WERI-Rb-1 (cell line): ENCODE data around the gene ATP8B4.

Experiments used
- DNase-seq: peaks from one replicate; pipeline ENCODE4 v3.0.0-alpha.2; 2020
- H3K27ac ChIP-seq: fragments of 250-450 bp; sonication (Bioruptor Pico); 2 replicates; pipeline ENCODE4 v1.5.1; 2020; ENCODE audit warnings: mild to moderate bottlenecking, moderate library complexity
- H3K27me3 ChIP-seq: fragments of 250-450 bp; sonication (Bioruptor Pico); 2 replicates; pipeline ENCODE4 v1.5.1; 2021; ENCODE audit warnings: mild to moderate bottlenecking, low read depth, moderate library complexity; ENCODE audit not compliant: insufficient read depth, severe bottlenecking
- H3K36me3 ChIP-seq: fragments of 250-450 bp; sonication (Bioruptor Pico); 2 replicates; pipeline ENCODE4 v1.5.1; 2020; ENCODE audit warnings: mild to moderate bottlenecking, moderate library complexity
- H3K4me3 ChIP-seq: 2 replicates; pipeline ENCODE4 v1.5.1; 2011; ENCODE audit warnings: low read depth, mild to moderate bottlenecking, control low read depth, low read length
- H3K9me3 ChIP-seq: fragments of 250-450 bp; sonication (Bioruptor Pico); 2 replicates; pipeline ENCODE4 v1.5.1; 2021; ENCODE audit warnings: mild to moderate bottlenecking, moderate library complexity; ENCODE audit not compliant: severe bottlenecking
- TF ChIP-seq, protein P1 (sequence below): IDR thresholded peaks from 2 replicates; pipeline ENCODE4 v1.5.1; 2011; ENCODE audit warnings: low read depth, mild to moderate bottlenecking, control low read depth, inconsistent platforms, low read length

ATP8B4 gene

DNA sequence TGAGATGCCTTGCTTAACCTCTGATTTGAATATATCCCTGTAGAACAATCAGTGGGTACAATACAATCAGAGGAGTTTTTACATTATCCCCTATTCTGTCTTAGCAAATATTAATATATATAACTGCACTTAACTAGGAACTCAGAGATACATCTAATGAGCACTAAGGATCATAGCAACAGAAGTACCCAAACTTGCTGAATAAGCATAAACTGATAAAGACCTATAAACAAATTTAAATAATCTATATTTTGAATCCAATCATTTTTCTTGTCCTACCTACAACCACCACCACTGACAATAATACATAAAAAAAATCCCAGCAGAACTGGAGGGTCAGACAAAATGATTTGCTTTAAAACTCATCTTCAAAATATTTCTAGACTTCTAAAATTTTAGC lies 106.2 kb downstream of the ATP8B4 start:
- Histone ChIP-seq H3K9me3 (no peaks in the 10 kb centered on the region), H3K27ac (no peak overlapping the region), H3K4me3 (no peak overlapping the region), H3K27me3 (no peaks in the 10 kb centered on the region), H3K36me3 (no peaks in the 10 kb centered on the region)
- TF ChIP-seq, protein P1, sequence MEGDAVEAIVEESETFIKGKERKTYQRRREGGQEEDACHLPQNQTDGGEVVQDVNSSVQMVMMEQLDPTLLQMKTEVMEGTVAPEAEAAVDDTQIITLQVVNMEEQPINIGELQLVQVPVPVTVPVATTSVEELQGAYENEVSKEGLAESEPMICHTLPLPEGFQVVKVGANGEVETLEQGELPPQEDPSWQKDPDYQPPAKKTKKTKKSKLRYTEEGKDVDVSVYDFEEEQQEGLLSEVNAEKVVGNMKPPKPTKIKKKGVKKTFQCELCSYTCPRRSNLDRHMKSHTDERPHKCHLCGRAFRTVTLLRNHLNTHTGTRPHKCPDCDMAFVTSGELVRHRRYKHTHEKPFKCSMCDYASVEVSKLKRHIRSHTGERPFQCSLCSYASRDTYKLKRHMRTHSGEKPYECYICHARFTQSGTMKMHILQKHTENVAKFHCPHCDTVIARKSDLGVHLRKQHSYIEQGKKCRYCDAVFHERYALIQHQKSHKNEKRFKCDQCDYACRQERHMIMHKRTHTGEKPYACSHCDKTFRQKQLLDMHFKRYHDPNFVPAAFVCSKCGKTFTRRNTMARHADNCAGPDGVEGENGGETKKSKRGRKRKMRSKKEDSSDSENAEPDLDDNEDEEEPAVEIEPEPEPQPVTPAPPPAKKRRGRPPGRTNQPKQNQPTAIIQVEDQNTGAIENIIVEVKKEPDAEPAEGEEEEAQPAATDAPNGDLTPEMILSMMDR, result no peak
- DNase-seq, result no peak

DNA sequence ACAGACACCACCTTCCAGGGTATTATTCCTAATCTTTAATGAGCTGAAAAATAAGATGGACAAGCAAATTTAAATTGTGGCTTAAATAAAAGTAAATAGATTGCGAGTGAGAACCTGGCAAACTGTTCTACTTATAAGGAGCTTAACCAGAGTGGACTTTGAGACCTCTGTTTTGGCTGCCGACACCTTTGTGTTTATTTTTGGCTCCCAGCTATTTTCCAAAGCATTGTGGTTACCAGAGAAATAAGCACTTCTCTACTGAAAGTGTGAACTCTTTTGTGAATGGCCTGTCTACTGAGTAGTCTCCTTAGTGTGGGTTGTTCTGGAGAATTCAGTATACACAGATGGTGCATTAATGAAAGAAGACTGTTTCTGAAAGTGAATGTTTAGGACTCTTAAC lies 109.4 kb downstream of the ATP8B4 start:
- Histone ChIP-seq H3K9me3 (no peaks in the 10 kb centered on the region), H3K27me3 (no peaks in the 10 kb centered on the region), H3K36me3 (no peaks in the 10 kb centered on the region), H3K27ac (no peak overlapping the region), H3K4me3 (no peak overlapping the region)
- TF ChIP-seq, protein P1, result no peak
- no peak for DNase-seq

DNA sequence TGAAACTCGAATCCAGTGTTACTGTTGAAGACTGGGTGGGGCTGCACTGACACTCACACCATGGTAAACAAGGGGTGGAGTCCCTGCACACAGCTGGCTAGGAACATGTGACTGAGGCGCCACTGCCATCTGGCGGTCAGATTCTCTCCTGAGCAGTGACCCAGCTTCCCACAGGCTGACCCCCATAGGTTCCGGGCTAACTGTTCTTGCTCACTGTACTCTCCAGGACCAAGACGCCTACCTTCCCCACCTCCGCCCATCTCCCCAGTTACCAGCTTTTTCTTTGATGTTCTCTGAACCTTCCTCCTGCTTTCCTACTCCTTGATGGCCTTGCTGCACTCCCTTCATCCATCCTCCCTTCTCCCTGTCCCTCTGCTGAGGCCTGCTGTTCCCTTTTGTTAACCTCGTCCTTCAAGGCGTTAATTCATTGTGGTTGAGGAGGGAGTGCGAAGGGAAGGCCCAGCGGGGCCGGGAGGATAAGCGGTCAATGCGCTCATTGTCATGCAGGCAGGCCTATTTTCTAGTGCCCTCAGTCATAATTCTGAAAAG lies 115.2 kb downstream of the ATP8B4 start:
- H3K9me3 ChIP-seq, result no peaks in the 10 kb centered on the region
- TF ChIP-seq, protein P1, result peak; percentile 95
- no peaks in the 10 kb centered on the region for H3K36me3 ChIP-seq
- no peak overlapping the region for H3K27ac ChIP-seq
- peak; percentile 87 for DNase-seq
- no peaks in the 10 kb centered on the region for H3K27me3 ChIP-seq
- H3K4me3 ChIP-seq, result no peak overlapping the region

DNA sequence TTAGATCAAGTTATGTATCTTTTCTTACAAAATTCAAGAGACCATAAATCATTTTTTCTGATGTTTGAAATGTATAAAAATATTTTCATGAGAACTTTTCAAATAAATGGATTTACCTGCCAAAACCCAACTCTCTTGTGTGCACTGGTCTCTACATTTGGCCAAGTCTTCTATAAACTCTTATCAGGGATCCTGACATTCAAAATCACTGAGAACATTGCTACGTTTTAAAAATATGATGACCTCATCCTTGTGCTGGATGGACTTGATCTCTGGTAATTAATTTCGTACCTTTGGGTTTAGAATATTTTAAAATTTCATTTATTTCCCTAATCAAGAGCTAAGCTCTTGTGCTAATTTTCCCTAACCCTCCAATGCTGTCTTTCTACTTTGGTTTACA lies 127.4 kb downstream of the ATP8B4 start:
- Histone ChIP-seq H3K27ac (no peak overlapping the region), H3K27me3 (no peaks in the 10 kb centered on the region), H3K36me3 (no peaks in the 10 kb centered on the region), H3K4me3 (no peak overlapping the region), H3K9me3 (no peaks in the 10 kb centered on the region)
- DNase-seq, result no peak
- TF ChIP-seq, protein P1, result no peak

DNA sequence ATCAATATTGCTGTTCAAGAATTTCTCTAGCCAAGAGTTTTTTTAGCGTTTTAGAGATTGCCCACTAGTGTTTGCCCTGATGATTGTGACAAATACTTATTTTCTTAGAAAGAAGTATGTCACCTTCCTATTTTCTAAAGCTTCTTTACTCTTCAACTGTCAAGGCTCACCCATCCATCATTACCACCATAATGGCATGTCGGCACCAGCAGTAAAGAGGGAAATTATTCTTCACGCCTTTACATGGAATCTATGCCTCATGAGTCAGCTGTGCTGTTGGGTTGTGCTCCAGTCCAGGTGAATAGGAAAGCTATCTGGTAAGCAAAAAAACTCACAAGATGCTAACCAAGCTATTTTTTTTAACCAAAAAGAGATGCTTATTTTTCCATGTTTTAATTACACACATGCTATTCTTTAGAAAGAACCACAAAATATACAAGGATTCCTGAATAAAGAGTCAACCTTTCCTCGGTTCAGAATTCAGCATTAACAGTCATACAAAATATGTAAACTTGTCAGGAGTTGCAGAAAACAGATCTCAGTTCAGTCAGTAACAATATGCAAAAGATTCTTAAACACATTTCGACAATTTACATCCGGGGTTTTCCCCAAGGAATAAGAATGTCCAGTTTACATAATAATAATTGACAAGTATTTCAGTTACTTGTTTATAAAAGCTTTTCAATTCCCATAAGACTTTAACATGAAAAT lies 128.0 kb downstream of the ATP8B4 start:
- H3K9me3 ChIP-seq, result no peaks in the 10 kb centered on the region
- H3K4me3 ChIP-seq, result no peak overlapping the region
- H3K27me3 ChIP-seq, result no peaks in the 10 kb centered on the region
- H3K36me3 ChIP-seq, result no peaks in the 10 kb centered on the region
- TF ChIP-seq, protein P1, result no peak
- no peak for DNase-seq
- no peak overlapping the region for H3K27ac ChIP-seq

DNA sequence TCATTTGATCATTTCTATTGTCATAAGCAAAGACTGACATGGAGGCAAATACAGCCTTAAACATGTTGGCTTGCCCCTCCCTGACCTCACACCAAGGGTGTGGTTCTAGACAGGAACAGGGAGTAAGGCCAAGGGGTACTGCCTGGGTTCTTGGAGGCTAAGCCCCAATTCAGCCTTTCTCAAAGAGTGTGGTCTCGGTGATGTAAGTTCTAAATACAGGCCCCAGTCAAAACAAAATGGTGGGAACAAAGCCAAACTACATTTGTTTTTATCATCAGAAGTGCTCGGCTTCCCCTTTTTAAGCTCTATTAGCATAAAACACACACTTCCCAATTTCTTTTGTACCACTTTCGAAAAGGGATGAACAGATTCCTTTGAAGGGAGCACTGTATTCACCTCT lies 129.5 kb downstream of the ATP8B4 start:
- DNase-seq, result no peak
- TF ChIP-seq, protein P1, result no peak

More for the DNA sequence above, 129.5 kb downstream of the ATP8B4 start:
- no peaks in the 10 kb centered on the region for H3K36me3 ChIP-seq
- H3K4me3 ChIP-seq, result no peak overlapping the region
- no peak overlapping the region for H3K27ac ChIP-seq
- H3K27me3 ChIP-seq, result no peaks in the 10 kb centered on the region
- H3K9me3 ChIP-seq, result no peaks in the 10 kb centered on the region
